ENCODE measurements around the gene ANKH. TPM values are rescaled to one million over a fixed set of nuclear protein-coding genes. Genes with fewer than 3 reads are reported as not detected.

Gene ANKH
- polyA plus RNA-seq, 3 donors: 2.4 to 6.3 (median 3.1) TPM

DNA sequence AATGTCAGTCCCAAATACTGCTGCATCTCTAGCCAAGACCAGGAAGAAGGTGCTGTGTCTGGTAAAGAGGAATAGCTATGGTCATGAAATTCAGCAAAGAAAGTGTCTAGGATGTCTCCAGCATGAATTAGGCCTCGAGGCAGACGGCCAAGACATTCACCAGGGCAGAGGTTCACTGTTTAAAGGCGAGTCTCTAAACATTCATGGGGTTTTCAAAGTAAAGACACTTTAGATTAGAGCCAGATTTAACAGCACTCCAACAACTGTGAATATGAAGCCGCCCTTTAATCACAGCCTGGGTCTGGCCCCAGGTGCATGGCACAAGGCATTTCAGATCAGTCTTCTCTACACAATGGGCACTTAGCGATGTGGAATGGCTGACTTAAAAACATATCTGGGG, 95.0 kb downstream of the ANKH start:
- Histone ChIP-seq H3K9ac (ENCODE audit: insufficient read depth, low read length, poor library complexity, severe bottlenecking) (no peak overlapping the region), H3K27ac (ENCODE audit: low read depth in 1 of 2, low read length in 2 of 2) (no peak overlapping the region), H2AFZ (ENCODE audit: insufficient read depth, low read depth, low read length, poor library complexity, severe bottlenecking) (no peak overlapping the region), H4K20me1 (ENCODE audit: insufficient read depth, low read length) (no peaks in the 10 kb centered on the region), H3K79me2 (ENCODE audit: insufficient read depth, low read length) (no peaks in the 10 kb centered on the region), H3K4me2 (replicated peaks; ENCODE audit: extremely low read depth, low read length, poor library complexity, severe bottlenecking) (no peak overlapping the region), H3K4me3 (replicated peaks in 1 of 3; ENCODE audit: low read depth in 2 of 3, low read length in 3 of 3) (no peak overlapping the region), H3K9me3 (replicated peaks in 1 of 2; ENCODE audit: control insufficient read depth in 1 of 2, insufficient read depth in 1 of 2, low read length in 2 of 2) (no peaks in the 10 kb centered on the region), H3K4me1 (ENCODE audit: control insufficient read depth in 1 of 2, insufficient read depth in 2 of 2, low read length in 2 of 2) (no peaks in the 10 kb centered on the region), H3K27me3 (ENCODE audit: control insufficient read depth in 2 of 2, insufficient read depth in 2 of 2, low read length in 2 of 2) (no peaks in the 10 kb centered on the region), H3K36me3 (replicated peaks in 1 of 2; ENCODE audit: control insufficient read depth in 1 of 2, insufficient read depth in 2 of 2, low read length in 2 of 2) (no peaks in the 10 kb centered on the region)
- H3K4me3 Mint-ChIP-seq: no peak overlapping the region
- H3K4me1 Mint-ChIP-seq: no peaks in the 10 kb centered on the region
- intact Hi-C loops (cut with micrococcal nuclease): no loop called here
- no peak overlapping the region for H3K27ac Mint-ChIP-seq
- 74% methylated on average over 5 of the region's 5 CpGs for WGBS (ENCODE audit: insufficient coverage)
- no peak for DNase-seq
- H3K9me3 Mint-ChIP-seq: no peaks in the 10 kb centered on the region
- H3K36me3 Mint-ChIP-seq: no peaks in the 10 kb centered on the region
- H3K27me3 Mint-ChIP-seq (ENCODE audit: low read depth in 3 of 3): peaks cover 0 to 2% (median 0%) of the 10 kb centered on the region in 3 donors
- TF ChIP-seq, protein P1, sequence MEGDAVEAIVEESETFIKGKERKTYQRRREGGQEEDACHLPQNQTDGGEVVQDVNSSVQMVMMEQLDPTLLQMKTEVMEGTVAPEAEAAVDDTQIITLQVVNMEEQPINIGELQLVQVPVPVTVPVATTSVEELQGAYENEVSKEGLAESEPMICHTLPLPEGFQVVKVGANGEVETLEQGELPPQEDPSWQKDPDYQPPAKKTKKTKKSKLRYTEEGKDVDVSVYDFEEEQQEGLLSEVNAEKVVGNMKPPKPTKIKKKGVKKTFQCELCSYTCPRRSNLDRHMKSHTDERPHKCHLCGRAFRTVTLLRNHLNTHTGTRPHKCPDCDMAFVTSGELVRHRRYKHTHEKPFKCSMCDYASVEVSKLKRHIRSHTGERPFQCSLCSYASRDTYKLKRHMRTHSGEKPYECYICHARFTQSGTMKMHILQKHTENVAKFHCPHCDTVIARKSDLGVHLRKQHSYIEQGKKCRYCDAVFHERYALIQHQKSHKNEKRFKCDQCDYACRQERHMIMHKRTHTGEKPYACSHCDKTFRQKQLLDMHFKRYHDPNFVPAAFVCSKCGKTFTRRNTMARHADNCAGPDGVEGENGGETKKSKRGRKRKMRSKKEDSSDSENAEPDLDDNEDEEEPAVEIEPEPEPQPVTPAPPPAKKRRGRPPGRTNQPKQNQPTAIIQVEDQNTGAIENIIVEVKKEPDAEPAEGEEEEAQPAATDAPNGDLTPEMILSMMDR (IDR thresholded peaks at IDR 0.05): no peak

DNA sequence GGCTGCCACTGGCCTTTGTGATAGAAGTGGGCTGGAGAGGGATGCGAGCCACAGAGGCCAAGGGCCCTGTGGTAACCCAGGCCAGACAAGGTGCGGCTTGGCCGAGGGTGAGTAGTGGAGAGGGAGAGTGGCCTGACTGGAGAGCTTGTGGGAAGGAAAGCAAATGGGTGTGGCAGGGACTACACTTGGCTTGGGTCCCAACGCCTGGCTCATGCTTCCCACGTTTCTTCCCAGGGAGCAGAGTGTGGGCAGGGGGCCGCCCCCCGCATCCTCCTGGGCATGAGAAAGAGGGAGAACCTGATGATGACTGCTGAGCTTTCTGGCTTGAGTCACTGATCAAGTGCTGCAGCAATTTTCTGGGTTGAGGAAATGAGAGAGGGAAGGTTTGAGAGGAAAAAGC, 95.7 kb downstream of the ANKH start:
- TF ChIP-seq, protein P1 (IDR thresholded peaks at IDR 0.05): no peak
- H3K9me3 ChIP-seq (replicated peaks in 1 of 2; ENCODE audit: control insufficient read depth in 1 of 2, insufficient read depth in 1 of 2, low read length in 2 of 2): no peaks in the 10 kb centered on the region
- no peak overlapping the region for H3K4me3 ChIP-seq (replicated peaks in 1 of 3; ENCODE audit: low read depth in 2 of 3, low read length in 3 of 3)
- H3K27ac Mint-ChIP-seq: peak overlapping the region in 1 of 7 donors; percentile 1
- 89% methylated on average over 7 of the region's 7 CpGs for WGBS (ENCODE audit: insufficient coverage)
- no peak overlapping the region for H3K4me2 ChIP-seq (replicated peaks; ENCODE audit: extremely low read depth, low read length, poor library complexity, severe bottlenecking)
- no peaks in the 10 kb centered on the region for H4K20me1 ChIP-seq (ENCODE audit: insufficient read depth, low read length)
- no peaks in the 10 kb centered on the region for H3K4me1 ChIP-seq (ENCODE audit: control insufficient read depth in 1 of 2, insufficient read depth in 2 of 2, low read length in 2 of 2)
- H3K27me3 Mint-ChIP-seq (ENCODE audit: low read depth in 3 of 3): peaks cover 0 to 2% (median 0%) of the 10 kb centered on the region in 3 donors
- DNase-seq: no peak
- no peaks in the 10 kb centered on the region for H3K27me3 ChIP-seq (ENCODE audit: control insufficient read depth in 2 of 2, insufficient read depth in 2 of 2, low read length in 2 of 2)
- H3K27ac ChIP-seq (ENCODE audit: low read depth in 1 of 2, low read length in 2 of 2): no peak overlapping the region
- intact Hi-C loops (cut with micrococcal nuclease): no loop called here
- H3K4me3 Mint-ChIP-seq: no peak overlapping the region
- no peaks in the 10 kb centered on the region for H3K36me3 ChIP-seq (replicated peaks in 1 of 2; ENCODE audit: control insufficient read depth in 1 of 2, insufficient read depth in 2 of 2, low read length in 2 of 2)
- H3K4me1 Mint-ChIP-seq: no peaks in the 10 kb centered on the region
- H3K9me3 Mint-ChIP-seq: no peaks in the 10 kb centered on the region
- H3K79me2 ChIP-seq (ENCODE audit: insufficient read depth, low read length): no peaks in the 10 kb centered on the region
- H3K9ac ChIP-seq (ENCODE audit: insufficient read depth, low read length, poor library complexity, severe bottlenecking): no peak overlapping the region
- no peaks in the 10 kb centered on the region for H3K36me3 Mint-ChIP-seq
- H2AFZ ChIP-seq (ENCODE audit: insufficient read depth, low read depth, low read length, poor library complexity, severe bottlenecking): no peak overlapping the region
